ENCODE results near the gene GAB2.
A peak's percentile ranks its signal among the peaks of the same experiment; 100 is the strongest.

GAB2 gene

DNA sequence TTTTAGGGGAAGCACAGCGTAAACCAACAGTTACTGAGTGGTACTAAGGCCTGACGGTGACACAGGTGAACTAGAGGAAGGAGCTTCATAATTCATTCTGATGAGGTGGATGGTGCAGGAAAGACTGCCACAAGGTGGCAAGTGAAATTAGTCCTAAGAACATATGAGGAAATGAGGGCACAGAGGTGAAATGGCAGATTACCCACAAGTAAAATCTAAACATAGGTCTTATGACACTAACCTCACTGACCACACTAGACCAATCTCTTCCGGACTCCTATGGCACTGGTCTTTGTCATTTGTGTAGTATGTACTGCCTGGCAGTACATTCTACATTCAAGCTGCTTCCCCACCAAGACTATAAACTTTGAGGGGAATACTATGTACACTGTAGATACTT lies 20.2 kb downstream of the GAB2 start:
- Mint-ChIP-seq H3K4me3 (no peak overlapping the region), H3K36me3 (no peaks in the 10 kb centered on the region), H3K27ac (peak overlapping the region; percentile 20), H3K4me1 (peaks cover 42% of the 10 kb centered on the region), H3K9me3 (no peaks in the 10 kb centered on the region), H3K27me3 (no peaks in the 10 kb centered on the region)
- ATAC-seq: peak; percentile 96

DNA sequence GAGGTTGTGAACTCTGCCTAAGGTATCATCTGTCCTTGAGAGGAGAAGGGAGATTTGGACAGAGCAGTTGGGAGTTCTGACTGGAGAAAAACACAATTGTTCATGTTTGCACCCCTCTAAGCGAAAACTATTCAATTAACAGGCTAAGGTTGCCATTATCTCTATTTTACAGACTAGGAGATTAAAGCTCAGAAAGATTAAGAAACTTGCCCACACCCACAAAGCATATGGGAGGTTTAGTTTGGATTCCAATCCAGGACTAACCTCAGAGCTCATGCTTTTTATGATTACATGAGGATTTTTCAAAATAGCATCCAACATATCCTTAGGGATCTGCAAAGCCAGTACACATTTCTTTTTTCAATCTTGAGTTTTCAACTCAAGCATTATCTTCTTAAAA lies 22.0 kb downstream of the GAB2 start:
- no peaks in the 10 kb centered on the region for H3K27me3 Mint-ChIP-seq
- no peaks in the 10 kb centered on the region for H3K9me3 Mint-ChIP-seq
- no peak overlapping the region for H3K4me3 Mint-ChIP-seq
- H3K27ac Mint-ChIP-seq: no peak overlapping the region
- peaks cover 4% of the 10 kb centered on the region for H3K36me3 Mint-ChIP-seq
- H3K4me1 Mint-ChIP-seq: peaks cover 45% of the 10 kb centered on the region
- ATAC-seq: no peak

DNA sequence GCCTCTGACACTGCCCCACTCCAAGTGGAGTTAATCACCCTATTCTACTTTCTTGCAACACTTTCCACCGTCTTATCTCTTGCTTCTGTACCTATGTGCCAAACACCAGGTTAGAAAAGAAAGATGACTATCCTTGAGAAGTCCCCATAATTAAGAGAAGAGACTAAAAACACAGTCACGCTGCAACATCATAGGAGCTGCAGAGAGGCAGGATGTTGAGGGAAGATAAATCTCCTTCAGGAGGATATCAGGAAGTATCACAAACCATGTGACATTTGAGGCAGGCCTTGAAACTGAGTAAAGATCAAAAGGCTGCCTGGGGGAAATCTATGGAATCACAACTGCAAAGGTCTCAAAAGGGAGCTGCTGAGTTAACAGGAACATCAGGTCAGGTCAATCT lies 24.8 kb downstream of the GAB2 start:
- Mint-ChIP-seq H3K4me3 (no peak overlapping the region), H3K27me3 (no peaks in the 10 kb centered on the region), H3K36me3 (peaks cover 11% of the 10 kb centered on the region)

GRCh38 chr11:78391424-78391823 lies 26.2 kb downstream of the GAB2 start:
- no peak for ATAC-seq
- Mint-ChIP-seq H3K4me1 (peaks cover 27% of the 10 kb centered on the region), H3K27ac (no peak overlapping the region), H3K27me3 (no peaks in the 10 kb centered on the region), H3K4me3 (no peak overlapping the region), H3K9me3 (peaks cover 2% of the 10 kb centered on the region), H3K36me3 (peaks cover 19% of the 10 kb centered on the region)

More for the DNA sequence above, 24.8 kb downstream of the GAB2 start:
- Mint-ChIP-seq H3K9me3 (no peaks in the 10 kb centered on the region), H3K4me1 (peaks cover 37% of the 10 kb centered on the region), H3K27ac (peak overlapping the region; percentile 11)
- no peak for ATAC-seq

DNA sequence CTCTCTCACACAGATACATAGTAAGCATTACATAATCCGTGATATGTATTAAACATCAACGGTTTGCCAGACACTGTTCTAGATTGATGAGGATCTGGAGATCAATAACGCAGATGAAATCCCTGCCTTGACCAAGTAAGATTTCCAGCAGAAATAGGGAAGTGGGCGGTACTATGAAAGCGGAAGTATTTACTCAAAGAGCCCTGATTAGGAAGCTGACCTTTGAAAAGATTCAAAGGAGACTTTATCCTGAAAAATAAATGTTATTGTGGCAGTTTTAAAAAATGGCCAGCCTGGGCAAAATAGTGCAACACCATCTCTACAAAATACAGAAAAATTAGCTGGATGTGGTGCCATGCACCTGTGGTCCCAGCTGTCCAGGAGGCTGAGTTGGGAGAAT lies 26.8 kb downstream of the GAB2 start:
- Mint-ChIP-seq H3K27ac (no peak overlapping the region), H3K36me3 (peaks cover 25% of the 10 kb centered on the region), H3K9me3 (peaks cover 2% of the 10 kb centered on the region), H3K4me3 (no peak overlapping the region), H3K4me1 (peaks cover 27% of the 10 kb centered on the region), H3K27me3 (no peaks in the 10 kb centered on the region)
- no peak for ATAC-seq

DNA sequence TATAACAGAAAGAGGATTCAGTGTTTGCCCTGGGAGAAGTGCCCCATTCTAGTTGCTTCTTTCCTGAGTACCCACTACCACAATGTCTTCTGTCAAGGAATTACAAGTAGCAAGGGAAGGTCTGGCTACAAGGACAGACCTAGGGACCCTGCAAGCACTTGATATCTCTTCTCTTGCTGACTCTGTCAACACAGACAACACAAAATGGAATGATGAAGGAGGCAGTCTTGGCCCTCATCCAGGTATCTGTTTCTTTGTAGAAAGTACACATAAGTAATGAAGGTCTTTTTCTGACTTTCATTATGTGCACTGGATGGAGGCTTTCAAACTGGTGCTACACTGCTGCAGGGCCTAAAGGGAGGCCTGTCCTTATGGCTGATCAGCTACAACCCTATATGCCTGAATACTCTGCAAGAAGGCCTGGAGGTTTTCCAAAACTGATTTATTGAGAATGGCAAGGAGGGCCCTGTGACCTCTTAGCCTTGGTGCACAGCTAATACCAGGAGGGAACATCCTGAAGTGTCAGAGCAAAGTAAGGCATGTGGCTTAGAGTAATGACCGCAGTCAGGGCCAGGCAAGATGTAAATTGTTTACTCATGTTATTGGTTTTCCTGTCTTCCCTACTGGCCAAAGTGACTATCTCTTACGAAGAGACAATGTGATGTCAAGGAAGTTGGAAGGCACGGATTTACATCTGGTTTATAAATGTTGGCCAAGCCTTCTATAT lies 31.2 kb downstream of the GAB2 start:
- H3K4me1 Mint-ChIP-seq: peaks cover 26% of the 10 kb centered on the region
- H3K36me3 Mint-ChIP-seq: peaks cover 49% of the 10 kb centered on the region
- no peaks in the 10 kb centered on the region for H3K27me3 Mint-ChIP-seq
- no peak overlapping the region for H3K27ac Mint-ChIP-seq
- no peak overlapping the region for H3K4me3 Mint-ChIP-seq
- H3K9me3 Mint-ChIP-seq: peaks cover 20% of the 10 kb centered on the region
- ATAC-seq: no peak

DNA sequence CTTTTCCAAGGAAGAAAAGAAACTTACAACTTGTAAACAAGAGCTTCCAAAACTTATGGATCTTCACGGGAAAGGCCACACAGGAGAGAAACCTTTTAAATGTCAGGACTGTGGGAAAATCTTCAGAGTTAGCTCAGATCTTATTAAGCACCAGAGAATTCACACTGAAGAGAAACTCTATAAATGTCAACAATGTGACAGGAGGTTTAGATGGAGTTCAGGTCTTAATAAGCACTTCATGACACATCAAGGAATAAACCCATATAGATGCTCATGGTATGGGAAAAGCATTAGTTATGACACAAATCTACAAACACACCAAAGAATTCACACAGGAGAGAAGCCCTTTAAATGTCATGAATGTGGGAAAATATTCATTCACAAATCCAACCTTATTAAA lies 32.4 kb downstream of the GAB2 start:
- Mint-ChIP-seq H3K27ac (no peak overlapping the region), H3K9me3 (peaks cover 20% of the 10 kb centered on the region), H3K27me3 (no peaks in the 10 kb centered on the region), H3K36me3 (peaks cover 43% of the 10 kb centered on the region), H3K4me3 (no peak overlapping the region), H3K4me1 (peaks cover 24% of the 10 kb centered on the region)
- ATAC-seq: no peak

GRCh38 chr11:78384231-78384630 lies 33.4 kb downstream of the GAB2 start:
- Mint-ChIP-seq H3K36me3 (peaks cover 37% of the 10 kb centered on the region), H3K4me1 (peaks cover 29% of the 10 kb centered on the region), H3K27me3 (no peaks in the 10 kb centered on the region), H3K4me3 (no peak overlapping the region), H3K27ac (no peak overlapping the region), H3K9me3 (peaks cover 20% of the 10 kb centered on the region)
- ATAC-seq: no peak

DNA sequence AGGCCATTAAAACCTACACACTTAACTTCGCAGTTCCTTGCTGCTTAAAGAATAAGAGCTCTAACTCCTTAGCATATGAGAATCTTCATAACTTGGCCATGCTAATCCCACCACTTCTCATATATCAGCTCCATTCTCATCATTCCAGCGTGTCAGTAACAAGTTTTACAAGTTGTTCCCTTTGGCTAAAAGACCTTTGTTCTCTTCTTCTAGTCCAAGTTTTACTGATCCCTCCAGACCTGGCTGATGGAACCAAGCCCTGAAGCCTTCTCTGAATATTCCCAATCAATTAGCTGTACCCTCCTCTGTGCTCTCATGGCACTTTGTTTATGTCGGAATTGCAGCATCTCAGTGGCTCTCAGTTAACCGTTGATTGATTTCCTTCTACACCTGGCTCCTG lies 35.8 kb downstream of the GAB2 start:
- Mint-ChIP-seq H3K27me3 (no peaks in the 10 kb centered on the region), H3K4me3 (no peak overlapping the region), H3K27ac (no peak overlapping the region), H3K36me3 (peaks cover 49% of the 10 kb centered on the region), H3K9me3 (peaks cover 18% of the 10 kb centered on the region), H3K4me1 (peaks cover 39% of the 10 kb centered on the region)
- no peak for ATAC-seq

- ATAC-seq: no peak
- H3K36me3 Mint-ChIP-seq: peaks cover 47% of the 10 kb centered on the region
Observed at GRCh38 chr11:78380615-78381051, 37.0 kb downstream of the GAB2 start.

GRCh38 chr11:78379039-78379670 lies 38.5 kb downstream of the GAB2 start:
- Mint-ChIP-seq H3K4me3 (no peak overlapping the region), H3K27me3 (no peaks in the 10 kb centered on the region), H3K9me3 (peaks cover 5% of the 10 kb centered on the region), H3K4me1 (peaks cover 38% of the 10 kb centered on the region), H3K27ac (peak overlapping the region; percentile 6), H3K36me3 (peaks cover 32% of the 10 kb centered on the region)
- no peak for ATAC-seq

More at GRCh38 chr11:78380615-78381051, 37.0 kb downstream of the GAB2 start:
- Mint-ChIP-seq H3K4me3 (no peak overlapping the region), H3K4me1 (peaks cover 42% of the 10 kb centered on the region), H3K27ac (peak overlapping the region; percentile 46), H3K9me3 (peaks cover 18% of the 10 kb centered on the region), H3K27me3 (no peaks in the 10 kb centered on the region)

GRCh38 chr11:78377625-78378418 lies 39.8 kb downstream of the GAB2 start:
- no peaks in the 10 kb centered on the region for H3K9me3 Mint-ChIP-seq
- H3K27me3 Mint-ChIP-seq: no peaks in the 10 kb centered on the region
- ATAC-seq: no peak
- no peak overlapping the region for H3K4me3 Mint-ChIP-seq
- no peak overlapping the region for H3K27ac Mint-ChIP-seq
- H3K36me3 Mint-ChIP-seq: peaks cover 25% of the 10 kb centered on the region
- H3K4me1 Mint-ChIP-seq: peaks cover 39% of the 10 kb centered on the region

GRCh38 chr11:78376858-78377257 lies 40.8 kb downstream of the GAB2 start:
- Mint-ChIP-seq H3K4me1 (peaks cover 46% of the 10 kb centered on the region), H3K4me3 (no peak overlapping the region), H3K36me3 (peaks cover 25% of the 10 kb centered on the region), H3K27me3 (no peaks in the 10 kb centered on the region), H3K9me3 (no peaks in the 10 kb centered on the region), H3K27ac (no peak overlapping the region)
- ATAC-seq: no peak

DNA sequence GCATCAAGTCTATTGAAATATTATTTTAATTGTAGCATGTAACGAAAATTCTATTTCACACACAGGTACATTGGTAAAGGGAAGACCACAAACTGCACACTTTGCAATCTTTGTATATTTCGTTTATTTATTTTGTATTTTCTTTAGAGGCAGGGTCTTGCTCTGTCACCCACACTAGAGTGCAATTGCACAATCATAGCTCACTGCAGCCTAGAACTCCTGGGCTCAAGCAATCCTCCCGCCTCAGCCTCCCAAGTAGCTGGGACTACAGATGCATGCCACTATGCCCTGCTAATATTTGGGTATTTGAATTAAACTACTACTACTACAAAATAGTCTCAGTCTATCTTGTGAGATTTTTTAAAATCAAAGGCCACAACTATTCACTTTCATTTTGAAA lies 42.7 kb downstream of the GAB2 start:
- H3K9me3 Mint-ChIP-seq: no peaks in the 10 kb centered on the region
- ATAC-seq: no peak
- no peak overlapping the region for H3K4me3 Mint-ChIP-seq
- no peak overlapping the region for H3K27ac Mint-ChIP-seq
- peaks cover 25% of the 10 kb centered on the region for H3K36me3 Mint-ChIP-seq
- no peaks in the 10 kb centered on the region for H3K27me3 Mint-ChIP-seq
- H3K4me1 Mint-ChIP-seq: peaks cover 52% of the 10 kb centered on the region

DNA sequence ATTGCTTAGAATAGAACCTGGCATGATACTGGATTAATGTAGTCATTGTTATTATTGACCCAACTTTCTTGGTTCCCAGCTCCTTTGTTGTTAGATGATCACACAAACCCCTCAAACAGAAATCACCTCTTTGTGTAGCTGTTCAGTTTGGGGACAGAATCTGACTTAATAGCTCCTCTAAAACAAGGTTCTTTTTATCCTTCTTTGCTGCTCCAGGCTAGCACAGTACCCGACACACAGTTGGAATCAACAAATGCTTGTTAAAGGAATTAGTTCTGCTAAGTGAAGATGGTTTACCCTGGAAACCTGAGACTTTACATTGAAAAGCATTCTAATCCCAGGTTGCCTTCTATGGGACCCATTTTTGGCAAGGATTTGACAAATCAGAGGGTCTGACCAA lies 43.9 kb downstream of the GAB2 start:
- H3K4me3 Mint-ChIP-seq: no peak overlapping the region
- peaks cover 47% of the 10 kb centered on the region for H3K4me1 Mint-ChIP-seq
- H3K36me3 Mint-ChIP-seq: peaks cover 25% of the 10 kb centered on the region
- no peak overlapping the region for H3K27ac Mint-ChIP-seq
- ATAC-seq: no peak
- no peaks in the 10 kb centered on the region for H3K27me3 Mint-ChIP-seq
- no peaks in the 10 kb centered on the region for H3K9me3 Mint-ChIP-seq
